IPS-15b (cell line): ENCODE data around the gene TPPP2.
"Not testable (repeated sequence)": the region's sequence is repeated elsewhere in the genome, so short reads cannot be mapped to it uniquely, and the experiment has no call there.

ENCODE experiments used
- H3K27me3 ChIP-seq: one replicate; pipeline ENCODE4 v1.6.1; 2013; ENCODE audit warnings: low read length; ENCODE audit not compliant: control insufficient read depth, insufficient read depth
- H3K36me3 ChIP-seq: one replicate; pipeline ENCODE4 v1.6.1; 2013; ENCODE audit warnings: low read length; ENCODE audit not compliant: control insufficient read depth, insufficient read depth
- H3K4me1 ChIP-seq: one replicate; pipeline ENCODE4 v1.6.1; 2013; ENCODE audit warnings: mild to moderate bottlenecking, low read length; ENCODE audit not compliant: control insufficient read depth, insufficient read depth
- H3K4me3 ChIP-seq: one replicate; pipeline ENCODE4 v1.5.1; 2013; ENCODE audit warnings: low read depth, low read length
- H3K9ac ChIP-seq: one replicate; pipeline ENCODE4 v1.6.1; 2013; ENCODE audit warnings: low read depth, mild to moderate bottlenecking, low read length
- H3K9me3 ChIP-seq: one replicate; pipeline ENCODE4 v1.6.1; 2013; ENCODE audit warnings: mild to moderate bottlenecking, low read length; ENCODE audit not compliant: control insufficient read depth, insufficient read depth

The TPPP2 gene

GRCh38 chr14:21026988-21027315 lies 3.1 kb upstream of the TPPP2 start:
- Histone ChIP-seq H3K9me3 (no peaks in the 10 kb centered on the region), H3K27me3 (peaks cover 43% of the 10 kb centered on the region), H3K4me3 (no peak overlapping the region)

GRCh38 chr14:21030531-21030930 lies 514 bp downstream of the TPPP2 start:
- H3K4me3 ChIP-seq: no peak overlapping the region
- H3K9ac ChIP-seq: no peak overlapping the region
- H3K36me3 ChIP-seq: no peaks in the 10 kb centered on the region
- peaks cover 23% of the 10 kb centered on the region for H3K27me3 ChIP-seq
- peaks cover 12% of the 10 kb centered on the region for H3K4me1 ChIP-seq
- no peaks in the 10 kb centered on the region for H3K9me3 ChIP-seq

More at GRCh38 chr14:21026988-21027315, 3.1 kb upstream of the TPPP2 start:
- Histone ChIP-seq H3K36me3 (peaks cover 5% of the 10 kb centered on the region), H3K4me1 (peaks cover 18% of the 10 kb centered on the region), H3K9ac (no peak overlapping the region)

- Histone ChIP-seq H3K27me3 (peaks cover 15% of the 10 kb centered on the region), H3K9me3 (no peaks in the 10 kb centered on the region), H3K9ac (no peak overlapping the region)
These were observed 2.5 kb downstream of the TPPP2 start for GRCh38 chr14:21032326-21033132.

GRCh38 chr14:21033133-21033698 lies 3.2 kb downstream of the TPPP2 start:
- H3K27me3 ChIP-seq: peaks cover 10% of the 10 kb centered on the region
- H3K36me3 ChIP-seq: no peaks in the 10 kb centered on the region
- no peaks in the 10 kb centered on the region for H3K4me1 ChIP-seq
- H3K9me3 ChIP-seq: no peaks in the 10 kb centered on the region
- H3K4me3 ChIP-seq: no peak overlapping the region
- no peak overlapping the region for H3K9ac ChIP-seq

More at GRCh38 chr14:21032326-21033132, 2.5 kb downstream of the TPPP2 start:
- Histone ChIP-seq H3K36me3 (no peaks in the 10 kb centered on the region), H3K4me1 (peaks cover under 1% of the 10 kb centered on the region), H3K4me3 (no peak overlapping the region)

- Histone ChIP-seq H3K27me3 (peaks cover 10% of the 10 kb centered on the region), H3K36me3 (no peaks in the 10 kb centered on the region), H3K4me3 (no peak within 1 kb of the TSS), H3K4me1 (peaks cover 11% of the 10 kb centered on the region), H3K9ac (no peak within 1 kb of the TSS), H3K9me3 (no peaks in the 10 kb centered on the region)
These were observed 4.7 kb downstream of the TPPP2 start, which contains the start of gene RNASE13 for GRCh38 chr14:21034707-21035106. Gene RNASE13, minus strand, starts transcription at chr14:21034807. Its CDS starts 519 bp downstream, at chr14:21034288.

- Histone ChIP-seq H3K4me1 (peaks cover 13% of the 10 kb centered on the region), H3K36me3 (no peaks in the 10 kb centered on the region), H3K4me3 (no peak overlapping the region), H3K9me3 (no peaks in the 10 kb centered on the region), H3K9ac (no peak overlapping the region), H3K27me3 (peaks cover 5% of the 10 kb centered on the region)
These were observed 6.7 kb downstream of the TPPP2 start for GRCh38 chr14:21036751-21037150.

GRCh38 chr14:21037156-21037555 lies 7.1 kb downstream of the TPPP2 start:
- H3K9me3 ChIP-seq: no peaks in the 10 kb centered on the region
- peaks cover 13% of the 10 kb centered on the region for H3K4me1 ChIP-seq
- peaks cover 5% of the 10 kb centered on the region for H3K27me3 ChIP-seq
- H3K36me3 ChIP-seq: no peaks in the 10 kb centered on the region
- no peak overlapping the region for H3K4me3 ChIP-seq
- no peak overlapping the region for H3K9ac ChIP-seq

GRCh38 chr14:21038441-21039422 lies 8.7 kb downstream of the TPPP2 start:
- H3K9me3 ChIP-seq: no peaks in the 10 kb centered on the region
- no peak overlapping the region for H3K9ac ChIP-seq
- no peaks in the 10 kb centered on the region for H3K27me3 ChIP-seq
- no peaks in the 10 kb centered on the region for H3K36me3 ChIP-seq
- H3K4me1 ChIP-seq: peaks cover 13% of the 10 kb centered on the region
- H3K4me3 ChIP-seq: no peak overlapping the region

GRCh38 chr14:21039585-21040369 lies 9.8 kb downstream of the TPPP2 start:
- H3K4me1 ChIP-seq: peaks cover 13% of the 10 kb centered on the region
- no peaks in the 10 kb centered on the region for H3K9me3 ChIP-seq
- no peak overlapping the region for H3K4me3 ChIP-seq
- H3K9ac ChIP-seq: no peak overlapping the region
- no peaks in the 10 kb centered on the region for H3K36me3 ChIP-seq
- H3K27me3 ChIP-seq: no peaks in the 10 kb centered on the region

- Histone ChIP-seq H3K27me3 (no peaks in the 10 kb centered on the region), H3K9me3 (no peaks in the 10 kb centered on the region), H3K9ac (no peak overlapping the region), H3K4me3 (no peak overlapping the region), H3K4me1 (peaks cover 13% of the 10 kb centered on the region), H3K36me3 (no peaks in the 10 kb centered on the region)
These were observed 10.4 kb downstream of the TPPP2 start for GRCh38 chr14:21040370-21040925.

- not testable (repeated sequence) for H3K9ac ChIP-seq, H3K9me3 ChIP-seq, H3K4me3 ChIP-seq, H3K36me3 ChIP-seq, H3K27me3 ChIP-seq
- peaks cover 13% of the 10 kb centered on the region for H3K4me1 ChIP-seq
These were observed 10.9 kb downstream of the TPPP2 start for GRCh38 chr14:21040941-21041340.
